ENCODE measurements around the gene FANCI.

DNA sequence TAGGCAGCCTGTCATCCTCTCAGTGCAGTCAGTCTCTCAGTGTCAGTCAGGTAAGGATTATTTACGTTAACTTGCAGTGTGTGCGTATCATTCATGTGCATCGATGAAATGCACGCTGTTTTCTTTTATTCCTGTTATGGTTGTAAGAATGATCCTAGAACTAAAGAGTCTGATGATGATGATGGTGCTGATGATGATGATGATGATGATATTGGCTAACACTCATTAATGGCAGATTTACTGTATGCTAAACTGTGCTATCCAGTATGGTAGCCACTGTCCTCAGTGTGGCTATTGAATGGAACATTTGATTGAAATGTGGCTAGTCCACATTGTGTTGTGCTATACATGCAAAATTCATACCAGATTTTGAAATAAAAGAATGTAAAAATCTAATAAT, 39.4 kb downstream of the FANCI start:
- TF ChIP-seq POLR2A (IDR thresholded peaks at IDR 0.05) (no peak), POLR2AphosphoS5 (IDR thresholded peaks at IDR 0.05) (no peak)
- TF ChIP-seq, protein P1, sequence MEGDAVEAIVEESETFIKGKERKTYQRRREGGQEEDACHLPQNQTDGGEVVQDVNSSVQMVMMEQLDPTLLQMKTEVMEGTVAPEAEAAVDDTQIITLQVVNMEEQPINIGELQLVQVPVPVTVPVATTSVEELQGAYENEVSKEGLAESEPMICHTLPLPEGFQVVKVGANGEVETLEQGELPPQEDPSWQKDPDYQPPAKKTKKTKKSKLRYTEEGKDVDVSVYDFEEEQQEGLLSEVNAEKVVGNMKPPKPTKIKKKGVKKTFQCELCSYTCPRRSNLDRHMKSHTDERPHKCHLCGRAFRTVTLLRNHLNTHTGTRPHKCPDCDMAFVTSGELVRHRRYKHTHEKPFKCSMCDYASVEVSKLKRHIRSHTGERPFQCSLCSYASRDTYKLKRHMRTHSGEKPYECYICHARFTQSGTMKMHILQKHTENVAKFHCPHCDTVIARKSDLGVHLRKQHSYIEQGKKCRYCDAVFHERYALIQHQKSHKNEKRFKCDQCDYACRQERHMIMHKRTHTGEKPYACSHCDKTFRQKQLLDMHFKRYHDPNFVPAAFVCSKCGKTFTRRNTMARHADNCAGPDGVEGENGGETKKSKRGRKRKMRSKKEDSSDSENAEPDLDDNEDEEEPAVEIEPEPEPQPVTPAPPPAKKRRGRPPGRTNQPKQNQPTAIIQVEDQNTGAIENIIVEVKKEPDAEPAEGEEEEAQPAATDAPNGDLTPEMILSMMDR (IDR thresholded peaks at IDR 0.05) = no peak
